BLaER1 (cell line): ENCODE data around the gene LYSMD2.

Experiments
- H3K27ac ChIP-seq: shearing (Covaris generic); formaldehyde crosslinking; 2 replicates; pipeline ENCODE4 v1.8.1; 2022
- H3K27me3 ChIP-seq: shearing (Covaris generic); formaldehyde crosslinking; 2 replicates; pipeline ENCODE4 v1.8.1; 2022
- H3K36me3 ChIP-seq: shearing (Covaris generic); formaldehyde crosslinking; 2 replicates; pipeline ENCODE4 v1.8.1; 2022
- H3K4me1 ChIP-seq: shearing (Covaris generic); formaldehyde crosslinking; 2 replicates; pipeline ENCODE4 v1.8.1; 2022
- H3K4me2 ChIP-seq: shearing (Covaris generic); formaldehyde crosslinking; 2 replicates; pipeline ENCODE4 v1.8.1; 2022
- H3K4me3 ChIP-seq: shearing (Covaris generic); formaldehyde crosslinking; 2 replicates; pipeline ENCODE4 v1.8.1; 2022
- H3K9ac ChIP-seq: shearing (Covaris generic); formaldehyde crosslinking; 2 replicates; pipeline ENCODE4 v1.8.1; 2022
- H3K9me3 ChIP-seq: shearing (Covaris generic); formaldehyde crosslinking; 2 replicates; pipeline ENCODE4 v1.8.1; 2022
- H4K20me1 ChIP-seq: shearing (Covaris generic); formaldehyde crosslinking; 2 replicates; pipeline ENCODE4 v1.8.1; 2022
- Cebpa-rat ChIP-seq: shearing (Covaris generic); IDR thresholded peaks from 2 replicates; pipeline ENCODE4 v1.8.1; 2022

Gene LYSMD2

DNA sequence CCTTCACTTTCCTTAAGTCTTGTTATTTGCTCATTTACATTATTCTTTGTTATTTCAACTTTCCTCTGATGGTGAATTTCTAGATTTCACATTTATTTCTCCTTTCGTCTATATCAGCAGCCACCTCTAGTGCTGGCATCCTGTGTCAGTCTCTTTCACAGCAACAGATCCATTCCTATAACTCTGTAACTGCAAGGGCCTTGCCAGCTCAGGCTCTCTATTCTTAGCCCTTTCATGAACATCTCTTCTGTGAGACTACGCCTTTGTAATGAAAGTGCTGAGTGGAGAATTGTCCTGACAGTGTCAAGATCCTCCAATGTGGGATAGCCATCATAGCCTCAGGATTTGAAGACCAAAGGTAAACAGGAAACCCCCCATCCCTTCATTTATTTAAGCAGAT, 60.0 kb downstream of the LYSMD2 start:
- no peak overlapping the region for H3K4me3 ChIP-seq
- H3K4me2 ChIP-seq, result no peak overlapping the region
- no peaks in the 10 kb centered on the region for H3K36me3 ChIP-seq
- no peaks in the 10 kb centered on the region for H3K9me3 ChIP-seq
- H3K27me3 ChIP-seq, result no peaks in the 10 kb centered on the region
- H3K4me1 ChIP-seq, result no peaks in the 10 kb centered on the region
- no peak overlapping the region for H3K27ac ChIP-seq
- no peaks in the 10 kb centered on the region for H4K20me1 ChIP-seq
- TF ChIP-seq Cebpa-rat, result no peak
- no peak overlapping the region for H3K9ac ChIP-seq

- Histone ChIP-seq H3K4me2 (no peak overlapping the region), H4K20me1 (no peaks in the 10 kb centered on the region), H3K4me1 (no peaks in the 10 kb centered on the region), H3K9me3 (no peaks in the 10 kb centered on the region), H3K27me3 (no peaks in the 10 kb centered on the region), H3K27ac (no peak overlapping the region), H3K4me3 (no peak overlapping the region), H3K9ac (no peak overlapping the region), H3K36me3 (no peaks in the 10 kb centered on the region)
- TF ChIP-seq Cebpa-rat, result no peak
Observed at GRCh38 chr15:51677021-51677420, 60.4 kb downstream of the LYSMD2 start.

GRCh38 chr15:51675234-51675633, 62.2 kb downstream of the LYSMD2 start:
- no peak overlapping the region for H3K9ac ChIP-seq
- no peak overlapping the region for H3K4me3 ChIP-seq

More at GRCh38 chr15:51675234-51675633, 62.2 kb downstream of the LYSMD2 start:
- Histone ChIP-seq H3K4me2 (no peak overlapping the region), H4K20me1 (no peaks in the 10 kb centered on the region), H3K36me3 (no peaks in the 10 kb centered on the region), H3K4me1 (no peaks in the 10 kb centered on the region), H3K9me3 (no peaks in the 10 kb centered on the region), H3K27me3 (no peaks in the 10 kb centered on the region), H3K27ac (no peak overlapping the region)
- TF ChIP-seq Cebpa-rat, result no peak
